Suppressor macrophage treated with lipopolysaccharide for 4 hours (primary cell): ENCODE results near the gene CLEC4E.
"Not testable (repeated sequence)": the region's sequence is repeated elsewhere in the genome, so short reads cannot be mapped to it uniquely, and the experiment has no call there.

Experiments
- DNase-seq: peaks from one replicate; pipeline ENCODE4 v3.0.0-alpha.2; 2020

The CLEC4E gene

GRCh38 chr12:8540831-8541230, at the start of gene CLEC4E:
Gene CLEC4E (minus strand): TSS chr12:8540905. CDS start chr12:8540797, 108 bp downstream.
- DNase-seq = peak; percentile 93

- DNase-seq = no peak
These were observed 49.0 kb upstream of the CLEC4E start for GRCh38 chr12:8589679-8590078.

GRCh38 chr12:8584478-8584877, 43.8 kb upstream of the CLEC4E start:
- not testable (repeated sequence) for DNase-seq

GRCh38 chr12:8584004-8584403, 43.3 kb upstream of the CLEC4E start:
- peak; percentile 66 for DNase-seq

GRCh38 chr12:8581098-8581784, 40.5 kb upstream of the CLEC4E start:
- DNase-seq = no peak

- no peak for DNase-seq
These were observed 37.2 kb upstream of the CLEC4E start for GRCh38 chr12:8577879-8578278.

GRCh38 chr12:8572507-8572906, 31.8 kb upstream of the CLEC4E start:
- peak; percentile 63 for DNase-seq

GRCh38 chr12:8566525-8566924, 25.8 kb upstream of the CLEC4E start:
- peak; percentile 27 for DNase-seq

- DNase-seq = peak; percentile 70
These were observed 25.3 kb upstream of the CLEC4E start for GRCh38 chr12:8566052-8566451.

GRCh38 chr12:8564656-8565055, 24.0 kb upstream of the CLEC4E start:
- DNase-seq = no peak

GRCh38 chr12:8563356-8563755, 22.7 kb upstream of the CLEC4E start:
- no peak for DNase-seq

GRCh38 chr12:8562310-8562709, 21.6 kb upstream of the CLEC4E start:
- no peak for DNase-seq

- no peak for DNase-seq
These were observed 20.3 kb upstream of the CLEC4E start for GRCh38 chr12:8561011-8561410.

GRCh38 chr12:8559676-8560075, 19.0 kb upstream of the CLEC4E start:
- DNase-seq = no peak

- DNase-seq = peak; percentile 77
These were observed 15.9 kb upstream of the CLEC4E start for GRCh38 chr12:8556531-8557097.

GRCh38 chr12:8554451-8555195, 13.9 kb upstream of the CLEC4E start:
- peak; percentile 38 for DNase-seq

- no peak for DNase-seq
These were observed 12.5 kb upstream of the CLEC4E start for GRCh38 chr12:8553088-8553627.

- DNase-seq = no peak
These were observed 8.7 kb upstream of the CLEC4E start for GRCh38 chr12:8549381-8549780.

- DNase-seq = no peak
These were observed 7.5 kb upstream of the CLEC4E start for GRCh38 chr12:8548192-8548591.

- DNase-seq = no peak
These were observed 6.9 kb upstream of the CLEC4E start for GRCh38 chr12:8547645-8548044.

- DNase-seq = peak; percentile 29
These were observed 5.9 kb upstream of the CLEC4E start for GRCh38 chr12:8546591-8546990.

- DNase-seq = peak; percentile 87
These were observed 3.6 kb upstream of the CLEC4E start for GRCh38 chr12:8544295-8544694.

GRCh38 chr12:8541562-8541961, 857 bp upstream of the CLEC4E start:
- DNase-seq = peak; percentile 39

GRCh38 chr12:8537820-8538219, 2.9 kb downstream of the CLEC4E start:
- not testable (repeated sequence) for DNase-seq
